H9 (cell line): ENCODE results near the gene HIC1. TPM values are rescaled to one million over a fixed set of nuclear protein-coding genes. Genes with fewer than 3 reads are reported as not detected.

Experiments used
- DNase-seq: peaks from one replicate; pipeline ENCODE4 v3.0.0-alpha.2; 2017
- H2AFZ ChIP-seq: one replicate; pipeline ENCODE4 v1.6.1; 2013; ENCODE audit warnings: mild to moderate bottlenecking, low read length, control low read depth, moderate library complexity
- H2AK5ac ChIP-seq: 2 replicates; pipeline ENCODE4 v1.6.1; 2013; ENCODE audit warnings: low read length, control low read depth, mixed read lengths; ENCODE audit not compliant: insufficient read length
- H2BK120ac ChIP-seq: one replicate; pipeline ENCODE4 v1.6.1; 2013; ENCODE audit warnings: low read depth, mild to moderate bottlenecking, low read length, control low read depth, inconsistent platforms; ENCODE audit not compliant: poor library complexity, severe bottlenecking
- H2BK12ac ChIP-seq: 2 replicates; pipeline ENCODE4 v1.6.1; 2013; ENCODE audit warnings: low read length, control low read depth, mixed read lengths, low read depth; ENCODE audit not compliant: insufficient read length
- H2BK15ac ChIP-seq: 2 replicates; pipeline ENCODE4 v1.6.1; 2013; ENCODE audit warnings: low read depth, low read length, control low read depth
- H2BK20ac ChIP-seq: one replicate; pipeline ENCODE4 v1.6.1; 2013; ENCODE audit warnings: low read depth, mild to moderate bottlenecking, low read length, control low read depth, inconsistent platforms; ENCODE audit not compliant: poor library complexity, severe bottlenecking
- H2BK5ac ChIP-seq: 2 replicates; pipeline ENCODE4 v1.6.1; 2013; ENCODE audit warnings: low read length, control low read depth, mixed read lengths; ENCODE audit not compliant: insufficient read length
- H3K14ac ChIP-seq: 2 replicates; pipeline ENCODE4 v1.6.1; 2013; ENCODE audit warnings: low read length, control low read depth; ENCODE audit not compliant: insufficient read depth
- H3K18ac ChIP-seq: 2 replicates; pipeline ENCODE4 v1.6.1; 2013; ENCODE audit warnings: low read depth, mild to moderate bottlenecking, mixed read lengths, low read length, control low read depth; ENCODE audit not compliant: insufficient read length
- H3K23ac ChIP-seq: 2 replicates; pipeline ENCODE4 v1.6.1; 2013; ENCODE audit warnings: low read length, control low read depth, mixed read lengths, low read depth; ENCODE audit not compliant: insufficient read length
- H3K23me2 ChIP-seq: 2 replicates; pipeline ENCODE4 v1.6.1; 2013; ENCODE audit warnings: low read depth, mild to moderate bottlenecking, mixed read lengths, low read length, control low read depth; ENCODE audit not compliant: insufficient read length, poor library complexity, severe bottlenecking
- H3K27ac ChIP-seq: 2 replicates; pipeline ENCODE4 v1.5.1; 2013; ENCODE audit warnings: low read length, control low read depth, mixed read lengths, low read depth; ENCODE audit not compliant: insufficient read length
- H3K27me3 ChIP-seq: 2 replicates; pipeline ENCODE4 v1.6.1; 2013; ENCODE audit warnings: low read length, control low read depth, inconsistent platforms; ENCODE audit not compliant: insufficient read depth
- H3K4ac ChIP-seq: 2 replicates; pipeline ENCODE4 v1.6.1; 2013; ENCODE audit warnings: low read depth, mild to moderate bottlenecking, control low read depth, inconsistent platforms, low read length, moderate library complexity
- H3K4me1 ChIP-seq: 2 replicates; pipeline ENCODE4 v1.6.1; 2013; ENCODE audit warnings: low read length, control low read depth, inconsistent platforms; ENCODE audit not compliant: insufficient read depth
- H3K4me2 ChIP-seq: 2 replicates; pipeline ENCODE4 v1.6.1; 2013; ENCODE audit warnings: low read length, control low read depth, mixed read lengths; ENCODE audit not compliant: insufficient read length, insufficient read depth
- H3K56ac ChIP-seq: 2 replicates; pipeline ENCODE4 v1.6.1; 2013; ENCODE audit warnings: low read depth, mild to moderate bottlenecking, mixed read lengths, low read length, control low read depth; ENCODE audit not compliant: insufficient read length
- H3K79me1 ChIP-seq: 2 replicates; pipeline ENCODE4 v1.6.1; 2013; ENCODE audit warnings: low read depth, mild to moderate bottlenecking, moderate library complexity, low read length, control low read depth, inconsistent platforms; ENCODE audit not compliant: insufficient read depth, poor library complexity, severe bottlenecking
- H3K79me2 ChIP-seq: 2 replicates; pipeline ENCODE4 v1.6.1; 2013; ENCODE audit warnings: low read length, control low read depth, inconsistent platforms; ENCODE audit not compliant: insufficient read depth
- H3K9ac ChIP-seq: 2 replicates; pipeline ENCODE4 v1.6.1; 2013; ENCODE audit warnings: low read length, control low read depth, mixed read lengths; ENCODE audit not compliant: insufficient read length; ENCODE audit errors: extremely low read depth
- H3K9me3 ChIP-seq: one replicate; pipeline ENCODE4 v1.6.1; 2013; ENCODE audit warnings: low read depth, low read length, inconsistent platforms; ENCODE audit not compliant: control insufficient read depth
- H3T11ph ChIP-seq: one replicate; pipeline ENCODE4 v1.6.1; 2013; ENCODE audit warnings: mild to moderate bottlenecking, low read length, control low read depth, inconsistent platforms
- H4K20me1 ChIP-seq: one replicate; pipeline ENCODE4 v1.6.1; 2013; ENCODE audit not compliant: control insufficient read depth, insufficient read length, insufficient read depth
- H4K5ac ChIP-seq: 2 replicates; pipeline ENCODE4 v1.6.1; 2013; ENCODE audit warnings: low read depth, mild to moderate bottlenecking, mixed read lengths, low read length, control low read depth; ENCODE audit not compliant: insufficient read length
- H4K8ac ChIP-seq: replicated peaks from 2 replicates; pipeline ENCODE4 v1.6.1; 2013; ENCODE audit warnings: low read length, control low read depth, mixed read lengths, low read depth; ENCODE audit not compliant: insufficient read length
- H4K91ac ChIP-seq: 2 replicates; pipeline ENCODE4 v1.6.1; 2013; ENCODE audit warnings: low read depth, mild to moderate bottlenecking, moderate library complexity, mixed read lengths, low read length, control low read depth; ENCODE audit not compliant: insufficient read length
- H3K27ac Mint-ChIP-seq, 3 experiments: 2 replicates in 2 of 3; 3 replicates in 1 of 3; pipeline ENCODE4 v1.8.0; 2020 to 2021; ENCODE audit warnings: mixed read lengths in 3 of 3, mild to moderate bottlenecking in 1 of 3, moderate library complexity in 1 of 3
- H3K27me3 Mint-ChIP-seq: 2 replicates; pipeline ENCODE4 v1.8.0; 2021; ENCODE audit warnings: low read depth, mild to moderate bottlenecking, moderate library complexity, mixed read lengths
- H3K36me3 Mint-ChIP-seq, 3 experiments: 2 replicates in 2 of 3; 3 replicates in 1 of 3; pipeline ENCODE4 v1.8.0; 2020 to 2021; ENCODE audit warnings: low read depth in 3 of 3, mixed read lengths in 3 of 3; ENCODE audit not compliant: insufficient read depth in 1 of 3
- H3K4me1 Mint-ChIP-seq, 2 experiments: 2 replicates each; pipeline ENCODE4 v1.8.0; 2020; ENCODE audit warnings: mixed read lengths in 2 of 2
- H3K4me3 Mint-ChIP-seq, 2 experiments: 2 replicates in 1 of 2; 3 replicates in 1 of 2; pipeline ENCODE4 v1.8.0; 2020 to 2021; ENCODE audit warnings: mild to moderate bottlenecking in 2 of 2, mixed read lengths in 2 of 2, moderate library complexity in 1 of 2
- H3K9me3 Mint-ChIP-seq, 2 experiments: 2 replicates in 1 of 2; 3 replicates in 1 of 2; pipeline ENCODE4 v1.8.0; 2020; ENCODE audit warnings: mild to moderate bottlenecking in 2 of 2, mixed read lengths in 2 of 2, moderate library complexity in 1 of 2
- CTCF ChIP-seq: fragments of 200-600 bp; sonication (generic); conservative IDR thresholded peaks from 3 replicates; pipeline ENCODE4 v1.8.0; 2021; ENCODE audit warnings: antibody characterized with exemption, mild to moderate bottlenecking
- WGBS: extraction: QIAGEN DNeasy Blood & Tissue Kit; methylation state at CpG from one replicate; pipeline ENCODE4 v1.1.7; 2013; ENCODE audit warnings: missing lambda C conversion rate, low lambda C conversion rate, mixed read lengths; ENCODE audit not compliant: insufficient read length; ENCODE audit errors: extremely low coverage; 5-methylcytosine and 5-hydroxymethylcytosine counted together
- total RNA-seq: library from RNA; stranded (reverse); gene quantifications from 2 replicates; pipeline ENCODE4 v1.2.1, GENCODE V29; 2021

The HIC1 gene
- total RNA-seq, 1 experiment from 2014 or later: 1.8 TPM

GRCh38 chr17:2076087-2076984 is 21.4 kb downstream of the HIC1 start:
- no peaks in the 10 kb centered on the region for H3K79me1 ChIP-seq
- H4K5ac ChIP-seq: no peak overlapping the region
- Mint-ChIP-seq H3K36me3 (peaks cover 5 to 37% (median 17%) of the 10 kb centered on the region in 3 experiments), H3K27me3 (no peaks in the 10 kb centered on the region), H3K4me1 (peaks cover 5 to 19% of the 10 kb centered on the region in 2 experiments), H3K9me3 (no peaks in the 10 kb centered on the region), H3K27ac (peak overlapping the region in 2 of 3 experiments; percentile 68 to 88; a peak in 4 of 7 replicates), H3K4me3 (no peak overlapping the region)
- no peak overlapping the region for H3K9ac ChIP-seq
- no peak for DNase-seq
- H3K79me2 ChIP-seq: no peaks in the 10 kb centered on the region
- no peak overlapping the region for H2AFZ ChIP-seq
- H3K23ac ChIP-seq: no peak overlapping the region
- H3K14ac ChIP-seq: no peak overlapping the region
- no peaks in the 10 kb centered on the region for H3K4me1 ChIP-seq
- H4K8ac ChIP-seq: no peak overlapping the region
- no peak overlapping the region for H2BK12ac ChIP-seq
- H3K4ac ChIP-seq: no peak overlapping the region
- H4K20me1 ChIP-seq: no peaks in the 10 kb centered on the region
- H3K9me3 ChIP-seq: no peaks in the 10 kb centered on the region
- no peak overlapping the region for H3T11ph ChIP-seq
- H3K27me3 ChIP-seq: no peaks in the 10 kb centered on the region
- H3K18ac ChIP-seq: no peak overlapping the region
- H2BK15ac ChIP-seq: no peak overlapping the region
- no peaks in the 10 kb centered on the region for H3K23me2 ChIP-seq
- H2BK20ac ChIP-seq: no peak overlapping the region
- WGBS: no CpG with 5 or more reads among the region's 17 CpGs
- H4K91ac ChIP-seq: no peak overlapping the region
- H2BK5ac ChIP-seq: no peak overlapping the region
- no peak overlapping the region for H2BK120ac ChIP-seq
- no peak overlapping the region for H2AK5ac ChIP-seq
- no peak overlapping the region for H3K4me2 ChIP-seq
- no peak for TF ChIP-seq CTCF
- H3K27ac ChIP-seq: no peak overlapping the region
- H3K56ac ChIP-seq: no peak overlapping the region
